Panc1 (cell line): Measurements from ENCODE around the gene ELAPOR1. TPM values are rescaled to one million over a fixed set of nuclear protein-coding genes. Genes with fewer than 3 reads are reported as not detected.

Experiments
- ATAC-seq: fragments of 200-7000 bp; cut with Tn5 transposase; 2 replicates; pipeline ENCODE4 v1.9.1; 2020; ENCODE audit warnings: mild to moderate bottlenecking, moderate library complexity
- BruUV-seq: library from RNA; stranded (reverse); fragments of 400-500 nt; replicated peaks from 2 replicates; lab custom pipeline; 2021; lab: Mats Ljungman, UMichigan
- CTCF ChIA-PET: fragments of 300-600 bp; sonication (Branson Sonifier 250); formaldehyde crosslinking; loops from one replicate; lab custom pipeline; 2022; ENCODE audit warnings: antibody characterized with exemption; lab: Charles Lee
- POLR2A ChIA-PET: fragments of 300-600 bp; sonication (Branson Sonifier 250); formaldehyde crosslinking; loops from one replicate; lab custom pipeline; 2022; ENCODE audit warnings: antibody characterized with exemption; lab: Charles Lee
- DNase-seq: peaks from one replicate; pipeline ENCODE4 v3.0.0-alpha.2; 2010; ENCODE audit warnings: low read depth, low spot score
- H3K27ac ChIP-seq: 2 replicates; pipeline ENCODE4 v1.5.1; 2011; ENCODE audit warnings: mild to moderate bottlenecking, low read length, inconsistent platforms
- H3K27me3 ChIP-seq: fragments of 200-500 bp; sonication (Bioruptor generic); 2 replicates; pipeline ENCODE4 v1.6.0; 2014; ENCODE audit warnings: low read length, inconsistent platforms; ENCODE audit not compliant: control insufficient read depth, insufficient read depth
- H3K36me3 ChIP-seq: fragments of 200-500 bp; sonication (Bioruptor generic); 2 replicates; pipeline ENCODE4 v1.5.1; 2014; ENCODE audit warnings: inconsistent platforms, mild to moderate bottlenecking, low read length, moderate library complexity; ENCODE audit not compliant: control insufficient read depth, insufficient read depth
- H3K4me1 ChIP-seq: 2 replicates; pipeline ENCODE4 v1.5.1; 2011; ENCODE audit warnings: inconsistent platforms, mild to moderate bottlenecking, low read length, moderate library complexity; ENCODE audit not compliant: control insufficient read depth, insufficient read depth
- H3K4me3 ChIP-seq, 2 experiments: 2 replicates each; pipeline ENCODE4 v1.5.1; 2011 to 2012; ENCODE audit warnings: low read depth in 2 of 2, low read length in 2 of 2, mild to moderate bottlenecking in 2 of 2, inconsistent platforms in 1 of 2, moderate library complexity in 1 of 2
- H3K9me3 ChIP-seq: fragments of 200-500 bp; sonication (Bioruptor generic); 2 replicates; pipeline ENCODE4 v1.5.1; 2014; ENCODE audit warnings: low read depth, mild to moderate bottlenecking, inconsistent platforms, low read length, moderate library complexity; ENCODE audit not compliant: control insufficient read depth, insufficient read depth
- POLR2AphosphoS5 ChIP-seq: IDR thresholded peaks from 2 replicates; pipeline ENCODE4 v1.6.1; 2012; ENCODE audit warnings: mild to moderate bottlenecking, low read depth, low read length, moderate library complexity
- SIN3A ChIP-seq: IDR thresholded peaks from 2 replicates; pipeline ENCODE4 v1.6.1; 2012; ENCODE audit warnings: low read depth, mild to moderate bottlenecking, low read length, moderate library complexity, borderline replicate concordance; ENCODE audit not compliant: insufficient read depth
- TCF7L2 ChIP-seq: IDR thresholded peaks from 2 replicates; pipeline ENCODE4 v1.6.1; 2011; ENCODE audit warnings: mild to moderate bottlenecking, low read depth, low read length, inconsistent platforms
- in situ Hi-C: cut with HindIII; loops from 2 replicates; pipeline ENCODE4 v1.10.0; 2016; ENCODE audit warnings: low sequenced_read_pairs, low pct_unique_long_range_greater_than_20kb
- intact Hi-C: fragments of 100-400 bp; cut with micrococcal nuclease; formaldehyde crosslinking; loops from one replicate; pipeline ENCODE4 v1.10.0; 2022; ENCODE audit not compliant: unreplicated experiment
- total RNA-seq: library from RNA; stranded (reverse); gene quantifications from one replicate; pipeline ENCODE4 v1.2.1, GENCODE V29; 2021; ENCODE audit not compliant: unreplicated experiment
- TF ChIP-seq, protein P1 (sequence below): fragments of 450-650 bp; IDR thresholded peaks from 2 replicates; pipeline ENCODE4 v1.5.1; 2017; ENCODE audit warnings: mild to moderate bottlenecking
- TF ChIP-seq, protein P2 (sequence below), 2 experiments: IDR thresholded peaks; 2 replicates each; pipeline ENCODE4 v1.6.1; 2011 to 2012; ENCODE audit warnings: low read depth in 2 of 2, control low read depth in 1 of 2, low read length in 1 of 2, mild to moderate bottlenecking in 1 of 2, moderate library complexity in 1 of 2; ENCODE audit not compliant: insufficient read depth in 1 of 2

ELAPOR1 gene
- total RNA-seq, 1 experiment from 2014 or later = 0.28 TPM

DNA sequence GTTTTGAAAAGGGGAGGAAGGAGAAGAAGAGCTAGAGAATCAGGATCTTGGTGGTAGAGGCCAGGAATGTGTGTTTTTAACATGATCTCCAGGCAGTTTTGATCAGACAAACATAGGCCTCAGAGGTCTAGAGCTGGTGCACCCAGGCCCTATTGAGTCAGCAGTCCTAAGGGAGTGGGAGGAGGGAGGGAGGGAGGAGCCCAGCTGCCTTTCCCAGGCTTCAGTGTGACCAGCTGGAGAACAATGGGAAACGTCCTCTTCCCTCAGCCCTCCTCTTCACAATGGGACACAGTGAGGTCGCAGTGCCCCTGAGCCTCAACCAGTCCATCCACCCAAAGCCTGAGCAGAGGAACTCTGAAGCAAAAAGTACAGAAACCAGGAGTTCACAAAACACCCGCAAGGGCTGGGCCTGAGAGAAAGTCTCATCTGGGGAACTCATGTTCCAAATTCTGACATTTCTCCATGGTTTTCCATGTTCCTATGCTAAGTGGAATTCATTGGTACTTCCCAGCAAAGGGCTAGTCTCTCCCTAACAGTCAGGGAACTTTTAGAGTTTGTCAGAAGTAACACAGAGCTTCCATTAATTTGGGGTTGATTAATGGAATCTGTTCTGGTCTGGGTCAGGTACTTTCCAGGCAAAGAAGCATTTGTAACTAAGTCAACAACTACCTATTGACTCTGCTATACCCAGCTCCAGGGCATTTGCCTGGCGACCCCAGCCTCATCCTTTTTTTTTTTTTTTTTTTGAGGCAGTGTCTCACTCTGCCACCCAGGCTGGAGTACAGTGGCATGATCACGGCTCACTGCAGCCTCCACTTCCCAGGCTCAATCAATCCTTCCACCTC, 37.5 kb downstream of the ELAPOR1 start:
- H3K27me3 ChIP-seq = no peaks in the 10 kb centered on the region
- ATAC-seq = peak; percentile 51; the same call in 1 of the 2 replicates
- ChIA-PET POLR2A (interaction anchor here (0.6 kb wide), 1 partner anchor 51 kb away, joined by 5 read pairs; no protein-coding TSS in a partner anchor), CTCF (interaction anchor here (0.7 kb wide), 1 partner anchor 37 kb away, joined by 5 read pairs; no protein-coding TSS in a partner anchor)
- H3K27ac ChIP-seq = no peak overlapping the region
- no peaks in the 10 kb centered on the region for H3K36me3 ChIP-seq
- no peak overlapping the region for H3K4me3 ChIP-seq
- intact Hi-C loops = no loop called here
- DNase-seq = no peak
- no peak for TF ChIP-seq POLR2AphosphoS5
- TF ChIP-seq, protein P1, sequence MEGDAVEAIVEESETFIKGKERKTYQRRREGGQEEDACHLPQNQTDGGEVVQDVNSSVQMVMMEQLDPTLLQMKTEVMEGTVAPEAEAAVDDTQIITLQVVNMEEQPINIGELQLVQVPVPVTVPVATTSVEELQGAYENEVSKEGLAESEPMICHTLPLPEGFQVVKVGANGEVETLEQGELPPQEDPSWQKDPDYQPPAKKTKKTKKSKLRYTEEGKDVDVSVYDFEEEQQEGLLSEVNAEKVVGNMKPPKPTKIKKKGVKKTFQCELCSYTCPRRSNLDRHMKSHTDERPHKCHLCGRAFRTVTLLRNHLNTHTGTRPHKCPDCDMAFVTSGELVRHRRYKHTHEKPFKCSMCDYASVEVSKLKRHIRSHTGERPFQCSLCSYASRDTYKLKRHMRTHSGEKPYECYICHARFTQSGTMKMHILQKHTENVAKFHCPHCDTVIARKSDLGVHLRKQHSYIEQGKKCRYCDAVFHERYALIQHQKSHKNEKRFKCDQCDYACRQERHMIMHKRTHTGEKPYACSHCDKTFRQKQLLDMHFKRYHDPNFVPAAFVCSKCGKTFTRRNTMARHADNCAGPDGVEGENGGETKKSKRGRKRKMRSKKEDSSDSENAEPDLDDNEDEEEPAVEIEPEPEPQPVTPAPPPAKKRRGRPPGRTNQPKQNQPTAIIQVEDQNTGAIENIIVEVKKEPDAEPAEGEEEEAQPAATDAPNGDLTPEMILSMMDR = no peak
- TF ChIP-seq SIN3A = no peak
- TF ChIP-seq, protein P2, sequence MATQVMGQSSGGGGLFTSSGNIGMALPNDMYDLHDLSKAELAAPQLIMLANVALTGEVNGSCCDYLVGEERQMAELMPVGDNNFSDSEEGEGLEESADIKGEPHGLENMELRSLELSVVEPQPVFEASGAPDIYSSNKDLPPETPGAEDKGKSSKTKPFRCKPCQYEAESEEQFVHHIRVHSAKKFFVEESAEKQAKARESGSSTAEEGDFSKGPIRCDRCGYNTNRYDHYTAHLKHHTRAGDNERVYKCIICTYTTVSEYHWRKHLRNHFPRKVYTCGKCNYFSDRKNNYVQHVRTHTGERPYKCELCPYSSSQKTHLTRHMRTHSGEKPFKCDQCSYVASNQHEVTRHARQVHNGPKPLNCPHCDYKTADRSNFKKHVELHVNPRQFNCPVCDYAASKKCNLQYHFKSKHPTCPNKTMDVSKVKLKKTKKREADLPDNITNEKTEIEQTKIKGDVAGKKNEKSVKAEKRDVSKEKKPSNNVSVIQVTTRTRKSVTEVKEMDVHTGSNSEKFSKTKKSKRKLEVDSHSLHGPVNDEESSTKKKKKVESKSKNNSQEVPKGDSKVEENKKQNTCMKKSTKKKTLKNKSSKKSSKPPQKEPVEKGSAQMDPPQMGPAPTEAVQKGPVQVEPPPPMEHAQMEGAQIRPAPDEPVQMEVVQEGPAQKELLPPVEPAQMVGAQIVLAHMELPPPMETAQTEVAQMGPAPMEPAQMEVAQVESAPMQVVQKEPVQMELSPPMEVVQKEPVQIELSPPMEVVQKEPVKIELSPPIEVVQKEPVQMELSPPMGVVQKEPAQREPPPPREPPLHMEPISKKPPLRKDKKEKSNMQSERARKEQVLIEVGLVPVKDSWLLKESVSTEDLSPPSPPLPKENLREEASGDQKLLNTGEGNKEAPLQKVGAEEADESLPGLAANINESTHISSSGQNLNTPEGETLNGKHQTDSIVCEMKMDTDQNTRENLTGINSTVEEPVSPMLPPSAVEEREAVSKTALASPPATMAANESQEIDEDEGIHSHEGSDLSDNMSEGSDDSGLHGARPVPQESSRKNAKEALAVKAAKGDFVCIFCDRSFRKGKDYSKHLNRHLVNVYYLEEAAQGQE (IDR thresholded peaks at IDR 0.05; ENCODE audit: insufficient read depth in 1 of 2, low read depth in 2 of 2, low read length in 1 of 2) = no peak
- no peak for TF ChIP-seq TCF7L2
- H3K9me3 ChIP-seq = no peaks in the 10 kb centered on the region
- in situ Hi-C loops = no loop called here
- no TSS peak for BruUV-seq
- H3K4me1 ChIP-seq = no peaks in the 10 kb centered on the region

DNA sequence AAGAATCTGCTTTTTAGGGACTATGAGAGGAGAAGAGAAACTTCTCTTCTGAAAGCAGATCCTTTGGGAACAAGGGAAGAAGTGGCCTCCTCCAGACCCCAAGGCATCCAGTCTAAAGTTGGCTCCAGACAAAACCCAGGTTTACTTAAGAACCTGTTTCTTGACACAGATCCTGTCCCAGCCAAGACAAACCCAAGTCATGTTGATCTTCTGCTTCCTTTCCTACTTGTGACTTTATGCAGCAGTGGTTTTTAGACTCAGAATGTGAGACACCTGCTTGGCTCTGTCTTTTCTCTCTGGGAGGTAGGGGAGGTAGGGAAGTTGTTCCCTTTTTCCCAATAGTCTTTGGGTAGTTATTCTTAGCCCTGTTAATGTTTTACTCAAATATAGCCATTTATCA, 38.3 kb downstream of the ELAPOR1 start:
- POLR2A ChIA-PET = no interaction called here
- H3K4me1 ChIP-seq = no peaks in the 10 kb centered on the region
- H3K9me3 ChIP-seq = no peaks in the 10 kb centered on the region
- no peak for TF ChIP-seq SIN3A
- TF ChIP-seq POLR2AphosphoS5 = no peak
- TF ChIP-seq TCF7L2 = no peak
- TF ChIP-seq, protein P1 = no peak
- TF ChIP-seq, protein P2 (IDR thresholded peaks at IDR 0.05; ENCODE audit: insufficient read depth in 1 of 2, low read depth in 2 of 2, low read length in 1 of 2) = no peak
- H3K27ac ChIP-seq = no peak overlapping the region
- ATAC-seq (no peak), DNase-seq (no peak)
- no TSS peak for BruUV-seq
- H3K36me3 ChIP-seq = no peaks in the 10 kb centered on the region
- intact Hi-C loops (no loop called here), in situ Hi-C loops (no loop called here)
- H3K27me3 ChIP-seq = no peaks in the 10 kb centered on the region
- CTCF ChIA-PET = no interaction called here
- no peak overlapping the region for H3K4me3 ChIP-seq
